BJ (cell line): ENCODE results near the gene KCNAB1. TPM values are rescaled to one million over a fixed set of nuclear protein-coding genes. Genes with fewer than 3 reads are reported as not detected.

Experiments
- CTCF ChIA-PET: fragments of 350-600 bp; formaldehyde crosslinking; extraction: SDS; loops from one replicate; lab custom pipeline; 2021; ENCODE audit warnings: antibody characterized with exemption, inconsistent platforms; lab: Yijun Ruan, JAX
- POLR2A ChIA-PET: fragments of 300-600 bp; sonication (Branson Sonifier 250); formaldehyde crosslinking; extraction: SDS; loops from one replicate; lab custom pipeline; 2021; ENCODE audit warnings: antibody characterized with exemption; lab: Charles Lee
- DNase-seq: peaks from one replicate; pipeline ENCODE4 v3.0.0-alpha.2; 2011; ENCODE audit warnings: low read depth
- H3K27me3 ChIP-seq: 2 replicates; pipeline ENCODE4 v1.6.0; 2011; ENCODE audit warnings: low read length; ENCODE audit not compliant: control insufficient read depth, insufficient read depth
- H3K36me3 ChIP-seq: 2 replicates; pipeline ENCODE4 v1.5.1; 2011; ENCODE audit warnings: low read length; ENCODE audit not compliant: control insufficient read depth, insufficient read depth
- H3K4me3 ChIP-seq: 2 replicates; pipeline ENCODE4 v1.5.1; 2011; ENCODE audit warnings: low read depth, mild to moderate bottlenecking, control low read depth, low read length
- polyA plus RNA-seq: library from polyadenylated mRNA; depleted of rRNA; stranded (reverse); fragments of >200 nt; gene quantifications from 2 replicates; pipeline ENCODE4 v1.2.3, GENCODE V29; 2011
- TF ChIP-seq, protein P1 (sequence below): IDR thresholded peaks from 2 replicates; pipeline ENCODE4 v1.5.1; 2011; ENCODE audit warnings: low read depth, mild to moderate bottlenecking, control low read depth, inconsistent platforms, low read length, moderate library complexity; ENCODE audit not compliant: insufficient read depth

The KCNAB1 gene
- polyA plus RNA-seq, 1 experiment, result not detected

DNA sequence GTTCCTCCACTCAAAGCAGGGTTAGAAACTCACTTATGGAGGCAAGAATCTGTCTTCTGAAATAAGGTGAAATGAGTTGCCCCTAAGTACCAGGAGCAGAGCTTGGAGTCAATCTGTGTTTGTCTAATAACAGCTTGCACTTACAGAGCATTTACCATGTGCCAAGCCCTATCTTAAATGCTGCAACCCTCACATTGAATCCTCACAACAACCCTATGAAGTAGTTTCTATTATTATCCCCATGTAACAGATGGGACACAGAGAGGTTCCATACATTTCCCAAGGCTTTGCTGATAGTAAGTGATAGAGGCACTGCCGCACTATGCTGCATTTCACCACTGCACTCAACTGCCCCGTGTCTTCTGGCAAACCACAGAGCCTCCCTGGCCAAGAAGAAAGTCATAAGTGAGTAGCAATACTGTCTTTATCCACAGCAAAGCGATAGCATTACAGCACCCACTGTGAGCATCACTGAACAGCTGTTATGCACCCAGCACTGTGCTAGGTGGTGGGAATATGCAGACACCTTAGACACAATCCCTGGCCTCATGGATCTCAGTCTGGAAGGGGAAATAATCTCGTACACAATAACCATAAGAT, 293.0 kb downstream of the KCNAB1 start:
- no peaks in the 10 kb centered on the region for H3K36me3 ChIP-seq
- ChIA-PET POLR2A (no interaction called here), CTCF (no interaction called here)
- TF ChIP-seq, protein P1, sequence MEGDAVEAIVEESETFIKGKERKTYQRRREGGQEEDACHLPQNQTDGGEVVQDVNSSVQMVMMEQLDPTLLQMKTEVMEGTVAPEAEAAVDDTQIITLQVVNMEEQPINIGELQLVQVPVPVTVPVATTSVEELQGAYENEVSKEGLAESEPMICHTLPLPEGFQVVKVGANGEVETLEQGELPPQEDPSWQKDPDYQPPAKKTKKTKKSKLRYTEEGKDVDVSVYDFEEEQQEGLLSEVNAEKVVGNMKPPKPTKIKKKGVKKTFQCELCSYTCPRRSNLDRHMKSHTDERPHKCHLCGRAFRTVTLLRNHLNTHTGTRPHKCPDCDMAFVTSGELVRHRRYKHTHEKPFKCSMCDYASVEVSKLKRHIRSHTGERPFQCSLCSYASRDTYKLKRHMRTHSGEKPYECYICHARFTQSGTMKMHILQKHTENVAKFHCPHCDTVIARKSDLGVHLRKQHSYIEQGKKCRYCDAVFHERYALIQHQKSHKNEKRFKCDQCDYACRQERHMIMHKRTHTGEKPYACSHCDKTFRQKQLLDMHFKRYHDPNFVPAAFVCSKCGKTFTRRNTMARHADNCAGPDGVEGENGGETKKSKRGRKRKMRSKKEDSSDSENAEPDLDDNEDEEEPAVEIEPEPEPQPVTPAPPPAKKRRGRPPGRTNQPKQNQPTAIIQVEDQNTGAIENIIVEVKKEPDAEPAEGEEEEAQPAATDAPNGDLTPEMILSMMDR, result no peak
- no peaks in the 10 kb centered on the region; the same call in 1 of the 2 replicates for H3K27me3 ChIP-seq
- no peak for DNase-seq
- H3K4me3 ChIP-seq, result no peak overlapping the region

DNA sequence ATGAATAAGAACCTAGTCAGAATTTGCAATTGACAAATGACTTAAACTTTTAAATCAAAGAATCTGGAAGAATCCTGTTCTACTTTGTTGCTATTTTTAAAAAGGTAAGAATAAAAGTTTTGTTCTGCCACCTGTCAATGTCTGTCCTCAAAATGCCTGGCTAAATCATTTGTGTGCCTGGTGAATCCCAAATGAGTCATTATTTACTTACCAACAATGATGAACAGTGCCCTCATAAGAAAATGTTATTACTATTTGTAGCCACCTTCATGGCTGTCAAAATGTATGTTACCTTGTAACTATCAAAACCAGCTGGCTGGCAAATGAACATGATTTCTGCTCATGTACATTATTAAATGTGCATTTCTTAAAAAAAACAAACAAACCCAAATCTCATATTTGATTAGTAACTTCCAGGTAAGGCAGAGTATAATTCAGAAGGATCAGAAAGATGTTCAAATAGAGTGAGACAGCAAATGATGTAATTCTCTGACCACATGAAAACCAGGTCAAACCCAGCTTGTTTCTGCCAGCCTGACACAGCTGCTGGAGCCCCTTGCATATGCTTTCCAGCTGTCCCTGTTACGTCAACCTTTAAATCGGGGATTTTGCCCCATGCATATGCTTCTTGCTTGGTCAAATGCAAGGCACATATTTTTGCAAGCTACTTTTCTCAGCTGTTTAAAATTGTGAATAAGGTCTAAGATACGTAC, 296.6 kb downstream of the KCNAB1 start:
- H3K4me3 ChIP-seq, result no peak overlapping the region
- POLR2A ChIA-PET, result no interaction called here
- no peaks in the 10 kb centered on the region for H3K36me3 ChIP-seq
- DNase-seq, result no peak
- TF ChIP-seq, protein P1, result no peak
- CTCF ChIA-PET, result interaction anchor here (1.1 to 1.6 kb wide), 2 partner anchors 33 to 34 kb away, joined by 3 to 5 read pairs; no protein-coding TSS in a partner anchor
- no peaks in the 10 kb centered on the region; the same call in 1 of the 2 replicates for H3K27me3 ChIP-seq

DNA sequence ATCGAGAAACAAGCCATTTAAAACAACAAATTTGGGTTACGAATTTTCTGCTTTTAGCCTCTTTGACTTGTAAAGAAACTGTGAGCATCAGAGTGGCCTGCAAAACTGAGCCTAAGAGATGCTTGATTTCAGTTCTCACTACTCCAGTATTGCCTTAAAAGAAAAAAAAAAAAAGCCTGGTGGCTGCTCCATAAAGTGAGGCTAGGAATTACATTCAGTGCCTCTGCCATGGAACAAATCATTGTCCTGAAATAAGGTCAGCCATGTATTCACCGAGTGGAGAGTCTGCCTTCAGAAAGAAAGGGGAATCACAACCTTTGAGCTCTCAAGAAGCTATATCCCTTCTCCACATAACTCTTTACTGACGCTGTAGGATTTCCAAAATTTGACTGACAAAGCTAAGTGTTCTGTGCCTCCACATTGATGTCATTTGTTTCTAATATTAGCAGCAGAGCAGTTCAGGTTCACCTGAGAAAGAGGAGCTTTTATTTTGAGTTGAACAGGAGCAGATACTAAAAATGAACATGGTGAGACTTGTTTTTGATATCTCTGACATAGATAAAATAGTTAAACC, 297.3 kb downstream of the KCNAB1 start:
- no peak for DNase-seq
- no peak overlapping the region for H3K4me3 ChIP-seq
- ChIA-PET CTCF (interaction anchor here (1.1 to 1.6 kb wide), 2 partner anchors 32 to 35 kb away, joined by 3 to 5 read pairs; no protein-coding TSS in a partner anchor), POLR2A (no interaction called here)
- no peaks in the 10 kb centered on the region; the same call in 1 of the 2 replicates for H3K27me3 ChIP-seq
- TF ChIP-seq, protein P1, result no peak
- H3K36me3 ChIP-seq, result no peaks in the 10 kb centered on the region

DNA sequence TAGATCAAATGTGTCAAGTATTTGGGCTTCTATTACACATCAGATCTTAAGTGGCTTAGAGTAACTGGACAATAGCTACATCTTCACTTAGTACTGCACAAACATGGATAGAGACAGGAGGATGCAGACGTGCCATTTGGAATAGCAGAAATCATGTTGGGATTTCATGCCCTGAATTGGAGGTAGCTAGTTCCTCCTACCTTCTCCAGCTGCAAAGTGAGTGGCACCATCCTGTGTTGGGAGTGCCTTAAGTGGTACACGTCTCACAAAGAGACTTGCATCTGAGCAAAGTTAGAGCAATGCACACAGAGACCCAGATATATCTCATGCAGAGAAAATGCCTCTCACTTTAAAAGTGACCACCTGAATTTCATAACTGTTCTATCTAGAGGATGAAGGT, 298.1 kb downstream of the KCNAB1 start:
- ChIA-PET CTCF (interaction anchor here (1.1 to 1.6 kb wide), 2 partner anchors 32 to 36 kb away, joined by 3 to 5 read pairs; no protein-coding TSS in a partner anchor), POLR2A (no interaction called here)
- TF ChIP-seq, protein P1, result no peak
- Histone ChIP-seq H3K27me3 (no peaks in the 10 kb centered on the region; the same call in 1 of the 2 replicates), H3K36me3 (no peaks in the 10 kb centered on the region), H3K4me3 (no peak overlapping the region)
- no peak for DNase-seq

DNA sequence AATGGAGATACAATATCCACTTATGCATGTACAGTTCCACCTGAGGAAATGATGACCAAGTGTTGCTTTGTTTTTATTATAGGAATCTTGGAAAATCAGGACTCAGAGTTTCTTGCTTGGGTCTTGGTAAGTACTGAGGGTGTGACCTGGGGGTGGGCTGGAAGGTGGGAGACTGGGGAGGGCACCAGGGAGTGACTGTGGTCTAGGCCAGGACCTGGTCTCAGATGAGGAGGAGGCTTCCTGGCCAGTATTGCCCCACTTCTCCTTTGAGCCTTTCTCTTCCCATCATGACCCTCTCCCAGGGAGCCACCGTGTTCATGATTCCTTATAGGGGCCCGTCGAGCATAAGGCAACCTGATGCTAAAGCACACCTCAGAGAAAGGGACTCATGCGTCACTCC, 301.2 kb downstream of the KCNAB1 start:
- no peaks in the 10 kb centered on the region for H3K27me3 ChIP-seq
- POLR2A ChIA-PET, result no interaction called here
- DNase-seq, result no peak
- CTCF ChIA-PET, result no interaction called here
- H3K4me3 ChIP-seq, result no peak overlapping the region
- TF ChIP-seq, protein P1, result no peak
- no peaks in the 10 kb centered on the region for H3K36me3 ChIP-seq
